Measurements from ENCODE around the gene KDM5B. TPM values are rescaled to one million over a fixed set of nuclear protein-coding genes. Genes with fewer than 3 reads are reported as not detected.

Gene KDM5B
- total and polyA plus RNA-seq, 9 of the 15 experiments (the other 6 are each of a cell fraction or from before 2014, with no cell fraction given), result 15.4 to 90.6 (median 57.1) TPM

GRCh38 chr1:202810615-202811295 is 2.5 kb upstream of the KDM5B start, which contains the start of gene PCAT6 (continued):
- TF ChIP-seq RNF219 (CRISPR knock-in tag; IDR thresholded peaks at IDR 0.05) (no peak), NFYB (IDR thresholded peaks at IDR 0.05; ENCODE audit: extremely low read depth, insufficient read length) (peak; percentile 70), HNRNPL (IDR thresholded peaks at IDR 0.05; ENCODE audit: low read depth, low read length) (0 out of 2 replicates have a peak, but pooled peaks have one; percentile 33), TAF15 (IDR thresholded peaks at IDR 0.05; ENCODE audit: low read depth, low read length) (no peak), CUX1 (CRISPR knock-in tag; IDR thresholded peaks at IDR 0.05) (no peak), FOXK1 (CRISPR knock-in tag; IDR thresholded peaks at IDR 0.05; ENCODE audit: borderline replicate concordance) (peak; percentile 87), ATF7 (IDR thresholded peaks at IDR 0.05) (peak; percentile 93), CSDE1 (IDR thresholded peaks at IDR 0.05) (no peak), KLF16 (IDR thresholded peaks at IDR 0.05) (peak; percentile 63; the same call in 1 of the 2 replicates), RCOR1 (IDR thresholded peaks at IDR 0.05; ENCODE audit: borderline replicate concordance in 1 of 2, low read depth in 2 of 2, low read length in 2 of 2) (peak in 1 of 2 experiments; percentile 90; a peak in 3 of 4 replicates), CBX1 (IDR thresholded peaks at IDR 0.05; ENCODE audit: low read depth) (peak; percentile 33; the same call in 1 of the 2 replicates), DIDO1 (tag; IDR thresholded peaks at IDR 0.05; ENCODE audit: low read depth) (peak; percentile 60; the same call in 1 of the 2 replicates), PHF21A (IDR thresholded peaks at IDR 0.05; ENCODE audit: borderline replicate concordance, low read depth) (peak; percentile 64; the same call in 1 of the 2 replicates), MYC (IDR thresholded peaks at IDR 0.05; ENCODE audit: low read depth, low read length) (peak; percentile 87; the same call in 1 of the 2 replicates), MYC (CRISPR knock-in tag; IDR thresholded peaks at IDR 0.05; ENCODE audit: borderline replicate concordance, low read depth) (no peak), HNRNPK (IDR thresholded peaks at IDR 0.05; ENCODE audit: low read depth, low read length, poor library complexity, severe bottlenecking) (peak; percentile 88)
- TF ChIP-seq, protein P1, sequence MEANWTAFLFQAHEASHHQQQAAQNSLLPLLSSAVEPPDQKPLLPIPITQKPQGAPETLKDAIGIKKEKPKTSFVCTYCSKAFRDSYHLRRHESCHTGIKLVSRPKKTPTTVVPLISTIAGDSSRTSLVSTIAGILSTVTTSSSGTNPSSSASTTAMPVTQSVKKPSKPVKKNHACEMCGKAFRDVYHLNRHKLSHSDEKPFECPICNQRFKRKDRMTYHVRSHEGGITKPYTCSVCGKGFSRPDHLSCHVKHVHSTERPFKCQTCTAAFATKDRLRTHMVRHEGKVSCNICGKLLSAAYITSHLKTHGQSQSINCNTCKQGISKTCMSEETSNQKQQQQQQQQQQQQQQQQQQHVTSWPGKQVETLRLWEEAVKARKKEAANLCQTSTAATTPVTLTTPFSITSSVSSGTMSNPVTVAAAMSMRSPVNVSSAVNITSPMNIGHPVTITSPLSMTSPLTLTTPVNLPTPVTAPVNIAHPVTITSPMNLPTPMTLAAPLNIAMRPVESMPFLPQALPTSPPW (CRISPR knock-in tag; IDR thresholded peaks at IDR 0.05), result peak; percentile 87
- TF ChIP-seq, protein P2, sequence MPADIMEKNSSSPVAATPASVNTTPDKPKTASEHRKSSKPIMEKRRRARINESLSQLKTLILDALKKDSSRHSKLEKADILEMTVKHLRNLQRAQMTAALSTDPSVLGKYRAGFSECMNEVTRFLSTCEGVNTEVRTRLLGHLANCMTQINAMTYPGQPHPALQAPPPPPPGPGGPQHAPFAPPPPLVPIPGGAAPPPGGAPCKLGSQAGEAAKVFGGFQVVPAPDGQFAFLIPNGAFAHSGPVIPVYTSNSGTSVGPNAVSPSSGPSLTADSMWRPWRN (IDR thresholded peaks at IDR 0.05; ENCODE audit: low read depth), result 0 out of 2 replicates have a peak, but pooled peaks have one; percentile 17

Data from K562 (cell line).